ENCODE measurements around the gene RABGGTA.

RABGGTA gene

GRCh38 chr14:24285351-24285750, 14.0 kb upstream of the RABGGTA start:
- Histone ChIP-seq H3K4me3 (ENCODE audit: low read depth, low read length, poor library complexity, severe bottlenecking) (no peak overlapping the region), H2AFZ (ENCODE audit: low read length) (no peak overlapping the region), H3K9ac (ENCODE audit: low read length) (no peak overlapping the region), H3K36me3 (ENCODE audit: insufficient read depth, low read length) (peaks cover 10% of the 10 kb centered on the region; the same call in 1 of the 2 replicates), H3K4me1 (ENCODE audit: insufficient read depth, low read length, severe bottlenecking) (no peaks in the 10 kb centered on the region), H3K27me3 (ENCODE audit: insufficient read depth, low read length) (no peaks in the 10 kb centered on the region), H3F3A (ENCODE audit: insufficient read depth, low read length) (no peaks in the 10 kb centered on the region), H3K9me3 (ENCODE audit: low read length) (no peaks in the 10 kb centered on the region), H3K9me2 (ENCODE audit: low read depth, low read length) (no peaks in the 10 kb centered on the region), H4K20me1 (ENCODE audit: insufficient read depth, low read length) (no peaks in the 10 kb centered on the region), H3K4me2 (ENCODE audit: low read length) (no peak overlapping the region), H3K27ac (ENCODE audit: low read depth, low read length, poor library complexity, severe bottlenecking) (no peak overlapping the region), H3K79me2 (ENCODE audit: insufficient read depth, low read length) (no peaks in the 10 kb centered on the region)
- no peak for TF ChIP-seq CTCF (IDR thresholded peaks at IDR 0.05; ENCODE audit: low read length)
- no peak for TF ChIP-seq EZH2 (IDR thresholded peaks at IDR 0.05; ENCODE audit: borderline replicate concordance, low read length)

GRCh38 chr14:24284501-24285035, 13.2 kb upstream of the RABGGTA start:
- no peaks in the 10 kb centered on the region for H3K79me2 ChIP-seq (ENCODE audit: insufficient read depth, low read length)
- no peak overlapping the region for H3K4me3 ChIP-seq (ENCODE audit: low read depth, low read length, poor library complexity, severe bottlenecking)
- H3K9me3 ChIP-seq (ENCODE audit: low read length) = no peaks in the 10 kb centered on the region
- TF ChIP-seq EZH2 (IDR thresholded peaks at IDR 0.05; ENCODE audit: borderline replicate concordance, low read length) (no peak), CTCF (IDR thresholded peaks at IDR 0.05; ENCODE audit: low read length) (no peak)
- no peaks in the 10 kb centered on the region for H3K9me2 ChIP-seq (ENCODE audit: low read depth, low read length)
- peaks cover 4% of the 10 kb centered on the region; the same call in 1 of the 2 replicates for H3K36me3 ChIP-seq (ENCODE audit: insufficient read depth, low read length)
- no peaks in the 10 kb centered on the region for H3K27me3 ChIP-seq (ENCODE audit: insufficient read depth, low read length)
- no peaks in the 10 kb centered on the region for H3K4me1 ChIP-seq (ENCODE audit: insufficient read depth, low read length, severe bottlenecking)
- H3K4me2 ChIP-seq (ENCODE audit: low read length) = no peak overlapping the region
- H3K27ac ChIP-seq (ENCODE audit: low read depth, low read length, poor library complexity, severe bottlenecking) = no peak overlapping the region
- no peaks in the 10 kb centered on the region for H3F3A ChIP-seq (ENCODE audit: insufficient read depth, low read length)
- H3K9ac ChIP-seq (ENCODE audit: low read length) = no peak overlapping the region
- no peak overlapping the region for H2AFZ ChIP-seq (ENCODE audit: low read length)
- no peaks in the 10 kb centered on the region for H4K20me1 ChIP-seq (ENCODE audit: insufficient read depth, low read length)

- no peak overlapping the region for H3K27ac ChIP-seq (ENCODE audit: low read depth, low read length, poor library complexity, severe bottlenecking)
- TF ChIP-seq EZH2 (IDR thresholded peaks at IDR 0.05; ENCODE audit: borderline replicate concordance, low read length) (no peak), CTCF (IDR thresholded peaks at IDR 0.05; ENCODE audit: low read length) (no peak)
- peaks cover 6% of the 10 kb centered on the region for H3K4me1 ChIP-seq (ENCODE audit: insufficient read depth, low read length, severe bottlenecking)
- H3K9ac ChIP-seq (ENCODE audit: low read length) = no peak overlapping the region
- H3K4me3 ChIP-seq (ENCODE audit: low read depth, low read length, poor library complexity, severe bottlenecking) = no peak overlapping the region
- H3K4me2 ChIP-seq (ENCODE audit: low read length) = no peak overlapping the region
- H3F3A ChIP-seq (ENCODE audit: insufficient read depth, low read length) = no peaks in the 10 kb centered on the region
- no peaks in the 10 kb centered on the region for H3K9me2 ChIP-seq (ENCODE audit: low read depth, low read length)
- H3K9me3 ChIP-seq (ENCODE audit: low read length) = no peaks in the 10 kb centered on the region
- no peak overlapping the region for H2AFZ ChIP-seq (ENCODE audit: low read length)
- no peaks in the 10 kb centered on the region for H3K79me2 ChIP-seq (ENCODE audit: insufficient read depth, low read length)
- H3K36me3 ChIP-seq (ENCODE audit: insufficient read depth, low read length) = no peaks in the 10 kb centered on the region
- H3K27me3 ChIP-seq (ENCODE audit: insufficient read depth, low read length) = no peaks in the 10 kb centered on the region
- no peaks in the 10 kb centered on the region for H4K20me1 ChIP-seq (ENCODE audit: insufficient read depth, low read length)
Measured at GRCh38 chr14:24283796-24284460, 12.5 kb upstream of the RABGGTA start.

All from OCI-LY1 (cell line).